ENCODE measurements around the gene ZNF276.
A peak's percentile ranks its signal among the peaks of the same experiment; 100 is the strongest.

The ZNF276 gene

GRCh38 chr16:89720551-89720812 is 855 bp upstream of the ZNF276 start:
- peak overlapping the region; percentile 71 for H3K9ac ChIP-seq
- H3K4me1 ChIP-seq (ENCODE audit: low read depth, poor library complexity, severe bottlenecking) = peaks cover 31% of the 10 kb centered on the region
- H2AFZ ChIP-seq (ENCODE audit: low read depth) = no peak overlapping the region
- no peaks in the 10 kb centered on the region for H3K27me3 ChIP-seq (ENCODE audit: insufficient read depth, low read depth)
- peak overlapping the region; percentile 75 for H3K27ac ChIP-seq
- peak overlapping the region; percentile 88 for H3K4me2 ChIP-seq
- H3K4me3 ChIP-seq (IDR thresholded peaks at IDR 0.05; ENCODE audit: insufficient read depth, low read depth, low read length) = no peak overlapping the region
- no peaks in the 10 kb centered on the region for H4K20me1 ChIP-seq (ENCODE audit: insufficient read depth)
- H3K79me2 ChIP-seq (ENCODE audit: insufficient read depth, low read depth) = peaks cover 27% of the 10 kb centered on the region
- H3K36me3 ChIP-seq (ENCODE audit: insufficient read depth) = no peaks in the 10 kb centered on the region
- TF ChIP-seq, protein P1, sequence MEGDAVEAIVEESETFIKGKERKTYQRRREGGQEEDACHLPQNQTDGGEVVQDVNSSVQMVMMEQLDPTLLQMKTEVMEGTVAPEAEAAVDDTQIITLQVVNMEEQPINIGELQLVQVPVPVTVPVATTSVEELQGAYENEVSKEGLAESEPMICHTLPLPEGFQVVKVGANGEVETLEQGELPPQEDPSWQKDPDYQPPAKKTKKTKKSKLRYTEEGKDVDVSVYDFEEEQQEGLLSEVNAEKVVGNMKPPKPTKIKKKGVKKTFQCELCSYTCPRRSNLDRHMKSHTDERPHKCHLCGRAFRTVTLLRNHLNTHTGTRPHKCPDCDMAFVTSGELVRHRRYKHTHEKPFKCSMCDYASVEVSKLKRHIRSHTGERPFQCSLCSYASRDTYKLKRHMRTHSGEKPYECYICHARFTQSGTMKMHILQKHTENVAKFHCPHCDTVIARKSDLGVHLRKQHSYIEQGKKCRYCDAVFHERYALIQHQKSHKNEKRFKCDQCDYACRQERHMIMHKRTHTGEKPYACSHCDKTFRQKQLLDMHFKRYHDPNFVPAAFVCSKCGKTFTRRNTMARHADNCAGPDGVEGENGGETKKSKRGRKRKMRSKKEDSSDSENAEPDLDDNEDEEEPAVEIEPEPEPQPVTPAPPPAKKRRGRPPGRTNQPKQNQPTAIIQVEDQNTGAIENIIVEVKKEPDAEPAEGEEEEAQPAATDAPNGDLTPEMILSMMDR (conservative IDR thresholded peaks at IDR 0.05; ENCODE audit: low read depth, low read length) = no peak

- Histone ChIP-seq H3K36me3 (ENCODE audit: insufficient read depth) (no peaks in the 10 kb centered on the region), H3K4me1 (ENCODE audit: low read depth, poor library complexity, severe bottlenecking) (peaks cover 31% of the 10 kb centered on the region), H4K20me1 (ENCODE audit: insufficient read depth) (no peaks in the 10 kb centered on the region), H3K27ac (peak overlapping the region; percentile 75), H3K27me3 (ENCODE audit: insufficient read depth, low read depth) (no peaks in the 10 kb centered on the region), H3K79me2 (ENCODE audit: insufficient read depth, low read depth) (peaks cover 27% of the 10 kb centered on the region), H3K9ac (peak overlapping the region; percentile 71), H3K4me3 (IDR thresholded peaks at IDR 0.05; ENCODE audit: insufficient read depth, low read depth, low read length) (no peak overlapping the region), H3K4me2 (peak overlapping the region; percentile 90), H2AFZ (ENCODE audit: low read depth) (peak overlapping the region; percentile 22)
- TF ChIP-seq, protein P1 (conservative IDR thresholded peaks at IDR 0.05; ENCODE audit: low read depth, low read length) = no peak
These were observed 432 bp downstream of the ZNF276 start for GRCh38 chr16:89721546-89722391.

DNA sequence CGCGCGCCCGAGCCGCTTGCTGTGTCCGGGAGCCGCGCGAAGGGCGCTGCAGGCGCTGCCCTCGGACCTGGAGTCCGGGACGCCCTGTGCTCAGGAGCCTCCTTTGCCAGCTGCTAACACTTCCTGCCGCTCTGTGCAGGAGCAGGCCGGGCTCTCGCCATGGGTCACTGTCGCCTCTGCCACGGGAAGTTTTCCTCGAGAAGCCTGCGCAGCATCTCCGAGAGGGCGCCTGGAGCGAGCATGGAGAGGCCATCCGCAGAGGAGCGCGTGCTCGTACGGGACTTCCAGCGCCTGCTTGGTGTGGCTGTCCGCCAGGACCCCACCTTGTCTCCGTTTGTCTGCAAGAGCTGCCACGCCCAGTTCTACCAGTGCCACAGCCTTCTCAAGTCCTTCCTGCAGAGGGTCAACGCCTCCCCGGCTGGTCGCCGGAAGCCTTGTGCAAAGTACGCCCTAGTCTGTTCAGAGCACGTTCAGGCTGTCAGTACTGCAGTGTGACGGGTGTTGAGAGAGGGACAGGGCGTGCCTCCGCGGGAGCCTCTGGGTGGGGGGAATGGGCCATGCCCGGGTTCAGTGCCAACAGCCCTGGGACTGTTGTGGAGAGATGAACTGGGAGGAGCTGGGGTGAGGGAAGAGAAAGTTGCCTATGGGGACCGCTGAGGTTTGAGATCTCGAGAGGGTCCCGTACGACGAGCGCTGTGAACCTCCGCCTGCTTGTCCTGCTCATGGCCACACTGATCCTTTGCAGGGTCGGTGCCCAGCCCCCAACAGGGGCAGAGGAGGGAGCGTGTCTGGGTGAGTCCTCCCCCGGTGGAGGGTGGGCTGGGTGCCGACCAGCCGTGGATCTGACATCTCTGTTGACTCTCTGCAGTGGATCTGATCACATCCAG is 1.3 kb downstream of the ZNF276 start:
- Histone ChIP-seq H3K27ac (peak overlapping the region; percentile 75), H3K79me2 (ENCODE audit: insufficient read depth, low read depth) (peaks cover 27% of the 10 kb centered on the region), H3K4me1 (ENCODE audit: low read depth, poor library complexity, severe bottlenecking) (peaks cover 31% of the 10 kb centered on the region), H3K4me3 (IDR thresholded peaks at IDR 0.05; ENCODE audit: insufficient read depth, low read depth, low read length) (no peak overlapping the region), H3K36me3 (ENCODE audit: insufficient read depth) (no peaks in the 10 kb centered on the region; the same call in 1 of the 2 replicates), H3K27me3 (ENCODE audit: insufficient read depth, low read depth) (no peaks in the 10 kb centered on the region), H3K9ac (peak overlapping the region; percentile 71), H2AFZ (ENCODE audit: low read depth) (no peak overlapping the region; the same call in 1 of the 2 replicates), H3K4me2 (peak overlapping the region; percentile 90), H4K20me1 (ENCODE audit: insufficient read depth) (no peaks in the 10 kb centered on the region)
- TF ChIP-seq, protein P1 (conservative IDR thresholded peaks at IDR 0.05; ENCODE audit: low read depth, low read length) = no peak

DNA sequence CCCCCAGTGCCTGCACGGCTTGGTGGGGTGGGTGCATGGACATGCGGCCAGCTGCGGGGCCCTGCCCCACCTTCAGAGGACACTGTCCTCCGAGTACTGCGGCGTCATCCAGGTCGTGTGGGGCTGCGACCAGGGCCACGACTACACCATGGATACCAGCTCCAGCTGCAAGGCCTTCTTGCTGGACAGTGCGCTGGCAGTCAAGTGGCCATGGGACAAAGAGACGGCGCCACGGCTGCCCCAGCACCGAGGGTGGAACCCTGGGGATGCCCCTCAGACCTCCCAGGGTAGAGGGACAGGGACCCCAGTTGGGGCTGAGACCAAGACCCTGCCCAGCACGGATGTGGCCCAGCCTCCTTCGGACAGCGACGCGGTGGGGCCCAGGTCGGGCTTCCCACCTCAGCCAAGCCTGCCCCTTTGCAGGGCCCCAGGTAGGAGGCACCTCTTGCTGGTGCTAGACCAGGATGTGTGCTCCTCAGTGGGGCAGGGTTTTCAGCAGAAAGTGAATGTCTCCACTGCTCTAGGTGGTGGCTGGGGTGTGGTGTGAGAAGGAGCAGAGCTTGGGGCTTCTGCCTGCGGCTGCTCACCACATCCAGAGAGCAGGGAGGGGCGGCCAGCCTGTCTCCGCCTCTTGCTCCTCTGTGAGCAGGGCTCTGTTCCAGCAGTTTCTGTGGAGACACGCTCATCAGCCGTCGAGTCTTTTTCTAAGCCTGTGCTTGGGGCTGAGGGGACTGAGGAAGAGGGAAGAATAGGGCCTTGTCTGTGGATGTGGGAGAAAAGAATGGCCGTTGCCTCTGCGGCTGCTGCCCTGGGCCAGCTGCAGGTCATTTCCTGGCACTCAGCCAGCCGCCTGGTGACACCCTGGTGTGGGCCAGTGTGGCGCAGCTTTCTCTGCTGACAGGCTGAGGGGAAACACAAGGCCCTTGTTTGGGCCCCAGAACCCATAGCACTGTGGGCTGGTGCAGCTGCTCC is 2.2 kb downstream of the ZNF276 start:
- Histone ChIP-seq H3K27me3 (ENCODE audit: insufficient read depth, low read depth) (no peaks in the 10 kb centered on the region), H3K36me3 (ENCODE audit: insufficient read depth) (no peaks in the 10 kb centered on the region; the same call in 1 of the 2 replicates), H3K4me1 (ENCODE audit: low read depth, poor library complexity, severe bottlenecking) (peaks cover 29% of the 10 kb centered on the region), H3K79me2 (ENCODE audit: insufficient read depth, low read depth) (peaks cover 27% of the 10 kb centered on the region), H4K20me1 (ENCODE audit: insufficient read depth) (no peaks in the 10 kb centered on the region), H3K9ac (no peak overlapping the region; the same call in 1 of the 2 replicates), H3K4me3 (IDR thresholded peaks at IDR 0.05; ENCODE audit: insufficient read depth, low read depth, low read length) (no peak overlapping the region), H3K27ac (no peak overlapping the region), H3K4me2 (peak overlapping the region; percentile 90), H2AFZ (ENCODE audit: low read depth) (no peak overlapping the region)
- TF ChIP-seq, protein P1 (conservative IDR thresholded peaks at IDR 0.05; ENCODE audit: low read depth, low read length) = no peak
